Memory B cell (primary cell): ENCODE results near the gene EIF4H.
"Not testable (repeated sequence)": the region's sequence is repeated elsewhere in the genome, so short reads cannot be mapped to it uniquely, and the experiment has no call there.

Source experiments
- ATAC-seq: fragments of 150-1000 bp; cut with Tn5 transposase; 2 replicates; pipeline ENCODE4 v1.10.0; 2021; ENCODE audit warnings: low read depth, mild to moderate bottlenecking, moderate library complexity
- DNase-seq, 2 donors: peaks; one replicate each; pipeline ENCODE4 v3.0.0; 2022; ENCODE audit warnings: low spot score in 2 of 2
- H3K27ac Mint-ChIP-seq: one replicate; pipeline ENCODE4 v1.8.0; 2022; ENCODE audit warnings: mild to moderate bottlenecking, moderate library complexity, mixed read lengths
- H3K27me3 Mint-ChIP-seq: one replicate; pipeline ENCODE4 v1.8.0; 2022; ENCODE audit warnings: mixed read lengths
- H3K36me3 Mint-ChIP-seq: one replicate; pipeline ENCODE4 v1.8.0; 2022; ENCODE audit warnings: mild to moderate bottlenecking, mixed read lengths
- H3K4me1 Mint-ChIP-seq: one replicate; pipeline ENCODE4 v1.8.0; 2022; ENCODE audit warnings: mixed read lengths
- H3K4me3 Mint-ChIP-seq: one replicate; pipeline ENCODE4 v1.8.0; 2022; ENCODE audit warnings: mild to moderate bottlenecking, moderate library complexity, mixed read lengths
- H3K9me3 Mint-ChIP-seq: one replicate; pipeline ENCODE4 v1.8.0; 2022; ENCODE audit warnings: mixed read lengths

EIF4H gene

GRCh38 chr7:74155810-74156395, 18.3 kb upstream of the EIF4H start:
- H3K27me3 Mint-ChIP-seq, result peaks cover 8% of the 10 kb centered on the region
- ATAC-seq, result no peak
- DNase-seq, result no peak
- no peaks in the 10 kb centered on the region for H3K36me3 Mint-ChIP-seq
- no peak overlapping the region for H3K27ac Mint-ChIP-seq
- H3K9me3 Mint-ChIP-seq, result no peaks in the 10 kb centered on the region
- H3K4me1 Mint-ChIP-seq, result no peaks in the 10 kb centered on the region
- no peak overlapping the region for H3K4me3 Mint-ChIP-seq

DNA sequence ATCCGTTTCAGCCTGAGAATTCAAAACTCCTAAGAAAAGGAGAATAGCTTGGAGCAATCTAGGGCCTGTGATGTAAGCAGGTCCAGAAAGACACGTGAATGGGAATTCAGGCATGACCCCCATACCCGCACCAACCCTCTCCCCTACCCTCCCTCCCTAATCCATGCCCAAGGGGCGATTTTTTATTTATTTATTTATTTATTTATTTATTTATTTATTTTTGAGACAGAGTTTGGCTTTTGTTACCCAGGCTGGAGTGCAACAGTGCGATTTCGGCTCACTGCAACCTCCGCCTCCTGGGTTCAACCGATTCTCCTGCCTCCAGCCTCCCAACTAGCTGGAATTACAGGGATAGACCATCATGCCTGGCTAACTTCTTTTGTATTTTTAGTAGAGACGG, 16.6 kb upstream of the EIF4H start:
- Mint-ChIP-seq H3K4me1 (no peaks in the 10 kb centered on the region), H3K27ac (no peak overlapping the region), H3K27me3 (peaks cover 5% of the 10 kb centered on the region), H3K36me3 (no peaks in the 10 kb centered on the region), H3K4me3 (no peak overlapping the region), H3K9me3 (no peaks in the 10 kb centered on the region)
- no peak for ATAC-seq
- DNase-seq, result no peak

- H3K36me3 Mint-ChIP-seq, result peaks cover 2% of the 10 kb centered on the region
- no peak overlapping the region for H3K27ac Mint-ChIP-seq
- no peak for ATAC-seq
- H3K27me3 Mint-ChIP-seq, result no peaks in the 10 kb centered on the region
- H3K9me3 Mint-ChIP-seq, result peaks cover 1% of the 10 kb centered on the region
- H3K4me1 Mint-ChIP-seq, result no peaks in the 10 kb centered on the region
- no peak for DNase-seq
- H3K4me3 Mint-ChIP-seq, result no peak overlapping the region
Measured at GRCh38 chr7:74164985-74165456, 9.1 kb upstream of the EIF4H start.

DNA sequence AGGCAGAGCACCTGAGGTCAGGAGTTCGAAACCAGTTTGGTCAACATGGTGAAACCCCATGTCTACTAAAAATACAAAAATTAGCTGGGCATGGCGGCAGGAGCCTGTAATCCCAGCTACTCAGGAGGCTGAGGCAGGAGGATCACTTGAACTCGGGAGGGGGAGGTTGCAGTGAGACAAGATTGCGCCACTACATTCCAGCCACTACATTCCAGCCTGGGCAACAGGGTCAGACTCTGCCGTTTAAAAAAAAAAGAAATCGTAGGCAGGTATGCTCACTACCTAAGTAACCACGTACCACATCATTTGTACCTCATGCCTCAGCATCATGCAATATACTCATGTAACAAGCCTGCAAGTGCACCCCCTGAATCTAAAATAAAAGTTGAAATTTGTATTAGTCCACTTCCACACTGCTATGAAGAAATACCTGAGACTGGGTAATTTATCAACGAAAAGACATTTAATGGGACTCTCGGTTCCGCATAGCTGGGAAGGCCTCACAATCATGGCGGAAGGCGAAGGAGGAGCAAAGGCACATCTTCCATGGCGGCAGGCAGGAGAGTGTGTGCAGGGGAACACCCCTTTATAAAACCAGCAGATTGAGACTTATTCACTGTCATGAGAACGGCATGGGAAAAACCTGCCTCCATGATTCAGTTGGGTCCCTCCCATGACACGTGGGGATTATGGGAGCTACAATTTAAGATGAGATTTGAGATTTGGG, 8.1 kb upstream of the EIF4H start:
- ATAC-seq, result no peak
- no peak overlapping the region for H3K27ac Mint-ChIP-seq
- no peaks in the 10 kb centered on the region for H3K4me1 Mint-ChIP-seq
- no peaks in the 10 kb centered on the region for H3K27me3 Mint-ChIP-seq
- peaks cover 2% of the 10 kb centered on the region for H3K36me3 Mint-ChIP-seq
- H3K9me3 Mint-ChIP-seq, result peaks cover 1% of the 10 kb centered on the region
- DNase-seq, result no peak
- no peak overlapping the region for H3K4me3 Mint-ChIP-seq

DNA sequence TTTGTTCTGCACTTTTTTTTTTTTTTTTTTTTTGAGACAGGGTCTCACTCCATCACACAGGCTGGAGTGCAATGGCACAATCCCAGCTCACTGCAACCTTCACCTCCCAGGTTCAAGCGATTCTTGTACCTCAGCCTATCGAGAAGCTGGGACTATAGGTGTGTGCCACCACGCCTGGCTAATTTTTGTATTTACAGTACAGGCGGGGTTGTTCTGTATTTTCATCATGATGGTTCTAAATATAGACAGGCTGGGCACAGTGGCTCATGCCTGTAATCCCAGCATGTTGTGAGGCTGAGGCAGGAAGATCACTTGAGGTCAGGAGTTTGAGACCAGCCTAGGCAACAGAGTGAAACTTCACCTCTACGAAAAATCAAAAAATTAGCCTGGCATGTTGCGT, 6.8 kb upstream of the EIF4H start:
- H3K4me3 Mint-ChIP-seq, H3K4me1 Mint-ChIP-seq, ATAC-seq, H3K9me3 Mint-ChIP-seq, H3K27ac Mint-ChIP-seq, DNase-seq, H3K27me3 Mint-ChIP-seq, H3K36me3 Mint-ChIP-seq: not testable (repeated sequence)

GRCh38 chr7:74173074-74173473, 1.1 kb upstream of the EIF4H start:
- no peaks in the 10 kb centered on the region for H3K36me3 Mint-ChIP-seq
- ATAC-seq (no peak), DNase-seq (no peak)
- H3K4me3 Mint-ChIP-seq, result peak overlapping the region; percentile 88
- H3K9me3 Mint-ChIP-seq, result no peaks in the 10 kb centered on the region
- H3K27me3 Mint-ChIP-seq, result no peaks in the 10 kb centered on the region
- peaks cover 26% of the 10 kb centered on the region for H3K4me1 Mint-ChIP-seq
- peak overlapping the region; percentile 95 for H3K27ac Mint-ChIP-seq

- Mint-ChIP-seq H3K4me3 (peak overlapping the region; percentile 88), H3K4me1 (peaks cover 27% of the 10 kb centered on the region), H3K27me3 (no peaks in the 10 kb centered on the region), H3K9me3 (no peaks in the 10 kb centered on the region), H3K27ac (peak overlapping the region; percentile 95), H3K36me3 (no peaks in the 10 kb centered on the region)
- peak; percentile 0 for ATAC-seq
- DNase-seq, result no peak
Measured at GRCh38 chr7:74173491-74173865, 678 bp upstream of the EIF4H start.

- no peaks in the 10 kb centered on the region for H3K9me3 Mint-ChIP-seq
- H3K36me3 Mint-ChIP-seq, result peaks cover 4% of the 10 kb centered on the region
- DNase-seq (no peak), ATAC-seq (peak; percentile 40)
- H3K27me3 Mint-ChIP-seq, result no peaks in the 10 kb centered on the region
- peak overlapping the region; percentile 91 for H3K4me3 Mint-ChIP-seq
- H3K4me1 Mint-ChIP-seq, result peaks cover 35% of the 10 kb centered on the region
- peak overlapping the region; percentile 95 for H3K27ac Mint-ChIP-seq
Measured at GRCh38 chr7:74174606-74175082, 488 bp downstream of the EIF4H start.

GRCh38 chr7:74175340-74175739, 1.2 kb downstream of the EIF4H start:
- Mint-ChIP-seq H3K27ac (peak overlapping the region; percentile 95), H3K27me3 (no peaks in the 10 kb centered on the region), H3K4me3 (peak overlapping the region; percentile 91), H3K9me3 (no peaks in the 10 kb centered on the region), H3K36me3 (peaks cover 5% of the 10 kb centered on the region), H3K4me1 (peaks cover 36% of the 10 kb centered on the region)
- no peak for DNase-seq
- ATAC-seq, result no peak

- H3K4me1 Mint-ChIP-seq, result peaks cover 45% of the 10 kb centered on the region
- H3K27me3 Mint-ChIP-seq, result no peaks in the 10 kb centered on the region
- H3K4me3 Mint-ChIP-seq, result peak overlapping the region; percentile 9
- H3K27ac Mint-ChIP-seq, result no peak overlapping the region
- DNase-seq (no peak), ATAC-seq (no peak)
- H3K9me3 Mint-ChIP-seq, result no peaks in the 10 kb centered on the region
- peaks cover 11% of the 10 kb centered on the region for H3K36me3 Mint-ChIP-seq
Measured at GRCh38 chr7:74176555-74176954, 2.4 kb downstream of the EIF4H start.

DNA sequence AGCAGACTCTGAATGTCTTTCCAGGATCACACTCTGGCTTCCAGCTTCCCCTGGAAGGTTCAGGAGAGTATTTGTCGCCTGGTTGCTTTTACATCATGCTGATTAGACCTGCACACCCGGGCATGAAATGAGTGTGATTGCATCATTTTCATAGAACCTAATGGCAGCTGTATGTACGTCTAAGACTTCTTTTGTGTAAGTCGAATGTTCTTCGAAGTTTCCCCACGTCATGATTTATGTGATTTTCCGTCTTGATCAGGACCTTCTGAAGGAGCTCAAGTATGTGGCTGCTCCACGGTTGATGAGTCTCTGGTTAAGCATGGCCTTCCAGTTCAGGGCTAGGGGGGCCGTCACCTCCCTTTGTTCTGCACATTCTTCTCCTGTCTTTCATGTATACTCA, 4.5 kb downstream of the EIF4H start:
- no peak for ATAC-seq

GRCh38 chr7:74179935-74180604, 5.9 kb downstream of the EIF4H start:
- H3K36me3 Mint-ChIP-seq, result peaks cover 15% of the 10 kb centered on the region
- peak overlapping the region; percentile 15 for H3K4me3 Mint-ChIP-seq
- DNase-seq, result no peak
- H3K27me3 Mint-ChIP-seq, result no peaks in the 10 kb centered on the region
- H3K27ac Mint-ChIP-seq, result peak overlapping the region; percentile 78
- H3K4me1 Mint-ChIP-seq, result peaks cover 61% of the 10 kb centered on the region
- H3K9me3 Mint-ChIP-seq, result no peaks in the 10 kb centered on the region
- ATAC-seq, result no peak

More for the DNA sequence above, 4.5 kb downstream of the EIF4H start:
- peaks cover 54% of the 10 kb centered on the region for H3K4me1 Mint-ChIP-seq
- no peaks in the 10 kb centered on the region for H3K9me3 Mint-ChIP-seq
- DNase-seq, result no peak
- peaks cover 15% of the 10 kb centered on the region for H3K36me3 Mint-ChIP-seq
- no peaks in the 10 kb centered on the region for H3K27me3 Mint-ChIP-seq
- peak overlapping the region; percentile 85 for H3K27ac Mint-ChIP-seq
- peak overlapping the region; percentile 50 for H3K4me3 Mint-ChIP-seq

- Mint-ChIP-seq H3K36me3 (peaks cover 15% of the 10 kb centered on the region), H3K4me3 (no peak overlapping the region), H3K9me3 (no peaks in the 10 kb centered on the region), H3K27ac (peak overlapping the region; percentile 78), H3K4me1 (peaks cover 61% of the 10 kb centered on the region), H3K27me3 (no peaks in the 10 kb centered on the region)
- DNase-seq, result no peak
- ATAC-seq, result no peak
Measured at GRCh38 chr7:74180866-74181265, 6.7 kb downstream of the EIF4H start.

- ATAC-seq, result no peak
- H3K9me3 Mint-ChIP-seq, result no peaks in the 10 kb centered on the region
- no peak overlapping the region for H3K4me3 Mint-ChIP-seq
- H3K27me3 Mint-ChIP-seq, result no peaks in the 10 kb centered on the region
- H3K36me3 Mint-ChIP-seq, result peaks cover 19% of the 10 kb centered on the region
- peak overlapping the region; percentile 38 for H3K27ac Mint-ChIP-seq
- peaks cover 61% of the 10 kb centered on the region for H3K4me1 Mint-ChIP-seq
- no peak for DNase-seq
Measured at GRCh38 chr7:74181821-74182220, 7.7 kb downstream of the EIF4H start.
